Neural cell (in vitro differentiated cells): ENCODE results near the gene SLN. TPM values are rescaled to one million over a fixed set of nuclear protein-coding genes. Genes with fewer than 3 reads are reported as not detected.

ENCODE experiments used
- H2AFZ ChIP-seq: fragments of 200-600, 300-800 bp; sonication (generic), shearing (Covaris generic); 2 replicates; pipeline ENCODE4 v1.6.0; 2014; ENCODE audit warnings: low read depth, mild to moderate bottlenecking, antibody characterized with exemption, low read length, moderate library complexity
- H3F3A ChIP-seq: fragments of 200-600 bp; shearing (Covaris generic); 2 replicates; pipeline ENCODE4 v1.6.1; 2016; ENCODE audit warnings: mild to moderate bottlenecking, moderate library complexity, mixed read lengths, antibody characterized with exemption, low read length; ENCODE audit not compliant: insufficient read depth, poor library complexity, severe bottlenecking
- H3K27ac ChIP-seq: fragments of 200-600, 300-800 bp; sonication (generic), shearing (Covaris generic); 2 replicates; pipeline ENCODE4 v1.5.1; 2014; ENCODE audit warnings: mild to moderate bottlenecking, low read length, moderate library complexity
- H3K27me3 ChIP-seq: fragments of 300-800, 200-600 bp; sonication (generic), shearing (Covaris generic); 2 replicates; pipeline ENCODE4 v1.6.0; 2014; ENCODE audit warnings: mild to moderate bottlenecking, low read depth, low read length, moderate library complexity; ENCODE audit not compliant: insufficient read depth
- H3K36me3 ChIP-seq: fragments of 300-800, 200-600 bp; sonication (generic), shearing (Covaris generic); 2 replicates; pipeline ENCODE4 v1.5.1; 2014; ENCODE audit warnings: mild to moderate bottlenecking, antibody characterized with exemption, low read length, moderate library complexity; ENCODE audit not compliant: insufficient read depth
- H3K4me2 ChIP-seq: fragments of 300-800, 200-600 bp; sonication (generic), shearing (Covaris generic); 2 replicates; pipeline ENCODE4 v1.6.0; 2014; ENCODE audit warnings: mild to moderate bottlenecking, low read length
- H3K4me3 ChIP-seq: fragments of 300-800, 200-600 bp; sonication (generic), shearing (Covaris generic); 2 replicates; pipeline ENCODE4 v1.5.1; 2014; ENCODE audit warnings: mild to moderate bottlenecking, low read length, moderate library complexity
- H3K79me2 ChIP-seq: fragments of 200-600 bp; shearing (Covaris generic); replicated peaks from 2 replicates; pipeline ENCODE4 v1.6.0; 2014; ENCODE audit warnings: mild to moderate bottlenecking, low read length, moderate library complexity; ENCODE audit not compliant: insufficient read depth
- H3K9ac ChIP-seq: fragments of 300-800, 200-600 bp; sonication (generic), shearing (Covaris generic); 2 replicates; pipeline ENCODE4 v1.6.1; 2016; ENCODE audit warnings: mild to moderate bottlenecking, low read length, mixed read lengths
- H3K9me2 ChIP-seq: fragments of 200-600 bp; shearing (Covaris generic); 2 replicates; pipeline ENCODE4 v1.6.1; 2016; ENCODE audit warnings: mild to moderate bottlenecking, low read length, mixed read lengths; ENCODE audit not compliant: insufficient read depth
- H3K9me3 ChIP-seq: fragments of 200-600, 300-800 bp; sonication (generic), shearing (Covaris generic); 2 replicates; pipeline ENCODE4 v1.6.1; 2016; ENCODE audit warnings: mild to moderate bottlenecking, mixed run types, low read length, moderate library complexity, mixed read lengths
- H4K20me1 ChIP-seq: fragments of 200-600 bp; shearing (Covaris generic); 2 replicates; pipeline ENCODE4 v1.6.1; 2016; ENCODE audit warnings: mild to moderate bottlenecking, mixed run types; ENCODE audit not compliant: insufficient read depth
- CTCF ChIP-seq: fragments of 450-650 bp; IDR thresholded peaks from 2 replicates; pipeline ENCODE4 v1.5.1; 2014; ENCODE audit warnings: antibody characterized with exemption, mild to moderate bottlenecking, moderate library complexity; ENCODE audit not compliant: poor library complexity, severe bottlenecking
- EP300 ChIP-seq: fragments of 450-650 bp; conservative IDR thresholded peaks from 2 replicates; pipeline ENCODE4 v1.6.1; 2014; ENCODE audit warnings: antibody characterized with exemption, mild to moderate bottlenecking, moderate library complexity; ENCODE audit not compliant: poor library complexity, severe bottlenecking
- EZH2 ChIP-seq: fragments of 200-600, 300-800 bp; shearing (Covaris generic), sonication (generic); IDR thresholded peaks from 2 replicates; pipeline ENCODE4 v1.6.1; 2014; ENCODE audit warnings: antibody characterized with exemption, low read length, borderline replicate concordance, mild to moderate bottlenecking; ENCODE audit not compliant: insufficient read depth, poor library complexity, severe bottlenecking
- MXI1 ChIP-seq: fragments of 450-650 bp; conservative IDR thresholded peaks from 2 replicates; pipeline ENCODE4 v1.6.1; 2014; ENCODE audit warnings: antibody characterized with exemption, mild to moderate bottlenecking; ENCODE audit not compliant: poor library complexity, severe bottlenecking
- POLR2AphosphoS5 ChIP-seq: IDR thresholded peaks from 2 replicates; pipeline ENCODE4 v1.6.1; 2012
- RAD21 ChIP-seq: fragments of 450-650 bp; conservative IDR thresholded peaks from 2 replicates; pipeline ENCODE4 v1.6.1; 2014; ENCODE audit warnings: antibody characterized with exemption, mild to moderate bottlenecking, moderate library complexity
- SMC3 ChIP-seq: fragments of 450-650 bp; conservative IDR thresholded peaks from 2 replicates; pipeline ENCODE4 v1.6.1; 2014; ENCODE audit warnings: antibody characterized with exemption, mild to moderate bottlenecking, moderate library complexity; ENCODE audit not compliant: poor library complexity
- TAF1 ChIP-seq: IDR thresholded peaks from 2 replicates; pipeline ENCODE4 v1.6.1; 2012; ENCODE audit warnings: low read depth
- polyA plus RNA-seq: library from polyadenylated mRNA; depleted of rRNA; stranded (reverse); fragments of >200 nt; gene quantifications from 2 replicates; pipeline ENCODE4 v1.2.3, GENCODE V29; 2014
- TF ChIP-seq, protein P1 (sequence below): IDR thresholded peaks from 2 replicates; pipeline ENCODE4 v1.6.1; 2012; ENCODE audit warnings: borderline replicate concordance

Gene SLN
- polyA plus RNA-seq, 1 donor from 2014 or later, result not detected

GRCh38 chr11:107679255-107680024 is 32.4 kb downstream of the SLN start:
- H4K20me1 ChIP-seq, result no peaks in the 10 kb centered on the region
- no peak overlapping the region for H2AFZ ChIP-seq

DNA sequence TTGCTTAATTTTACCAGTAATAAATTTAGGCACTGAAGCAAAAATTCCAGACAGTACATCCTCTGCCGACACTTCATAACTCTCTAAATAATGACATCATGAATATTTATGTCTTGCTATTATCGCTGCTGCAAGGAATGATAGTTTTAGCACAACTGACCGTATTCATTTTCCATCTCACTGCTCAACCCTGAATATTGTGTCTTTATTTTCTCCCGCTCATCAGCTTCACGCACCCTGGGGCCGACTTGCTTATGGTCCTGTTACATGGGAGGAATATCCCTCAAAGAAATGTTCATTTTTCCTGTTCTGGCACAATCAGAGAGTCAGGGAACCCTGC is 33.3 kb downstream of the SLN start:
- Histone ChIP-seq H3K27me3 (no peaks in the 10 kb centered on the region), H3K27ac (no peak overlapping the region), H3K4me3 (no peak overlapping the region), H3F3A (no peaks in the 10 kb centered on the region), H4K20me1 (no peaks in the 10 kb centered on the region), H3K79me2 (no peaks in the 10 kb centered on the region), H2AFZ (no peak overlapping the region), H3K4me2 (no peak overlapping the region), H3K9ac (no peak overlapping the region), H3K9me2 (no peaks in the 10 kb centered on the region), H3K36me3 (no peaks in the 10 kb centered on the region), H3K9me3 (no peaks in the 10 kb centered on the region)
- TF ChIP-seq EP300 (no peak), EZH2 (no peak), RAD21 (no peak), CTCF (no peak), TAF1 (no peak), POLR2AphosphoS5 (no peak), MXI1 (no peak), SMC3 (no peak)
- TF ChIP-seq, protein P1, sequence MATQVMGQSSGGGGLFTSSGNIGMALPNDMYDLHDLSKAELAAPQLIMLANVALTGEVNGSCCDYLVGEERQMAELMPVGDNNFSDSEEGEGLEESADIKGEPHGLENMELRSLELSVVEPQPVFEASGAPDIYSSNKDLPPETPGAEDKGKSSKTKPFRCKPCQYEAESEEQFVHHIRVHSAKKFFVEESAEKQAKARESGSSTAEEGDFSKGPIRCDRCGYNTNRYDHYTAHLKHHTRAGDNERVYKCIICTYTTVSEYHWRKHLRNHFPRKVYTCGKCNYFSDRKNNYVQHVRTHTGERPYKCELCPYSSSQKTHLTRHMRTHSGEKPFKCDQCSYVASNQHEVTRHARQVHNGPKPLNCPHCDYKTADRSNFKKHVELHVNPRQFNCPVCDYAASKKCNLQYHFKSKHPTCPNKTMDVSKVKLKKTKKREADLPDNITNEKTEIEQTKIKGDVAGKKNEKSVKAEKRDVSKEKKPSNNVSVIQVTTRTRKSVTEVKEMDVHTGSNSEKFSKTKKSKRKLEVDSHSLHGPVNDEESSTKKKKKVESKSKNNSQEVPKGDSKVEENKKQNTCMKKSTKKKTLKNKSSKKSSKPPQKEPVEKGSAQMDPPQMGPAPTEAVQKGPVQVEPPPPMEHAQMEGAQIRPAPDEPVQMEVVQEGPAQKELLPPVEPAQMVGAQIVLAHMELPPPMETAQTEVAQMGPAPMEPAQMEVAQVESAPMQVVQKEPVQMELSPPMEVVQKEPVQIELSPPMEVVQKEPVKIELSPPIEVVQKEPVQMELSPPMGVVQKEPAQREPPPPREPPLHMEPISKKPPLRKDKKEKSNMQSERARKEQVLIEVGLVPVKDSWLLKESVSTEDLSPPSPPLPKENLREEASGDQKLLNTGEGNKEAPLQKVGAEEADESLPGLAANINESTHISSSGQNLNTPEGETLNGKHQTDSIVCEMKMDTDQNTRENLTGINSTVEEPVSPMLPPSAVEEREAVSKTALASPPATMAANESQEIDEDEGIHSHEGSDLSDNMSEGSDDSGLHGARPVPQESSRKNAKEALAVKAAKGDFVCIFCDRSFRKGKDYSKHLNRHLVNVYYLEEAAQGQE, result no peak

More at GRCh38 chr11:107679255-107680024, 32.4 kb downstream of the SLN start:
- no peak overlapping the region for H3K9ac ChIP-seq
- H3K4me2 ChIP-seq, result no peak overlapping the region
- no peaks in the 10 kb centered on the region for H3K9me3 ChIP-seq
- H3K27ac ChIP-seq, result no peak overlapping the region
- H3F3A ChIP-seq, result no peaks in the 10 kb centered on the region
- H3K27me3 ChIP-seq, result no peaks in the 10 kb centered on the region
- H3K9me2 ChIP-seq, result no peaks in the 10 kb centered on the region
- no peak for TF ChIP-seq EZH2
- no peak for TF ChIP-seq POLR2AphosphoS5
- TF ChIP-seq, protein P1, result no peak
- TF ChIP-seq CTCF, result no peak
- no peak for TF ChIP-seq MXI1
- TF ChIP-seq EP300, result no peak
- H3K36me3 ChIP-seq, result no peaks in the 10 kb centered on the region
- no peak overlapping the region for H3K4me3 ChIP-seq
- H3K79me2 ChIP-seq, result no peaks in the 10 kb centered on the region
